SH-SY5Y (cell line): ENCODE results near the gene OXNAD1.

Experiments
- GATA2 ChIP-seq: IDR thresholded peaks from 2 replicates; pipeline ENCODE4 v1.6.1; 2011; ENCODE audit warnings: mild to moderate bottlenecking, low read depth, low read length
- GATA3 ChIP-seq: IDR thresholded peaks from 2 replicates; pipeline ENCODE4 v1.6.1; 2011; ENCODE audit warnings: low read depth, mild to moderate bottlenecking, low read length, moderate library complexity

DNA sequence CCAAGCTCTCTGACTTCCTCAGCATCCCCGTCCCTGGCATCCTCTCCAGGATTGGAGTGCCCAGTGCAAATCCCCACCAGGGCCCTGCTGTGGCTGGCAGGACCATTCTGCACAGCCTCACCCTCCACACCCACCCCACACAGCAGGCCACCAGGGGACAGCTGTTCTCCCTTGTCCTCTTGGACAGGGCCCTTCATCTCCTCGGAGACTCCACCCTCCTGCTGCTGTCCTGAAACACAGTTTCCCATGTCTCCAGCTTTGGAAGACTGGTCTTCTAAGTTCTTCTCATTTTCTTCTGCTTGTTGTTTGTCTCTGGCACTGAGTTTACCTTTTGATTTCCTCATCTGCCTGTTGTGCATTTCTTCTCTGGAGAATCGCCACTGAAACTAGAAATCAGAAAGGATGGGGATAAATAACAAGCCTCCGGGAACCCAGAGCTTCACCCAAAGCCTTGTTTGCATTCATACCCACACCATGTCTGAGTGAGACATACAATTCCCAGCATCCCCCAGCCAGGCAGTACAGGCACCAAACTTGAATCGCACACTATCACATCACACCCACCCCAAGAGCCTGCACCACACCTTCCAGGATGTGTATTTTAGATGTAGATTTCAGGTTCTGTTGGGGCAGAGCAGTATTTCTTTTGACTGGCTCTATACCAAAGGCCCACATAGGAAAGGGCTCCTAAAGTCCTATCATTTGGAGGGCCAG, 52.0 kb downstream of the OXNAD1 start:
- TF ChIP-seq GATA3 (no peak), GATA2 (no peak)
